ENCODE measurements around the gene PPP1R9A. TPM values are rescaled to one million over a fixed set of nuclear protein-coding genes. Genes with fewer than 3 reads are reported as not detected.

The PPP1R9A gene
- total RNA-seq, 2 experiments from 2014 or later: 0.07 TPM; not detected in 1

DNA sequence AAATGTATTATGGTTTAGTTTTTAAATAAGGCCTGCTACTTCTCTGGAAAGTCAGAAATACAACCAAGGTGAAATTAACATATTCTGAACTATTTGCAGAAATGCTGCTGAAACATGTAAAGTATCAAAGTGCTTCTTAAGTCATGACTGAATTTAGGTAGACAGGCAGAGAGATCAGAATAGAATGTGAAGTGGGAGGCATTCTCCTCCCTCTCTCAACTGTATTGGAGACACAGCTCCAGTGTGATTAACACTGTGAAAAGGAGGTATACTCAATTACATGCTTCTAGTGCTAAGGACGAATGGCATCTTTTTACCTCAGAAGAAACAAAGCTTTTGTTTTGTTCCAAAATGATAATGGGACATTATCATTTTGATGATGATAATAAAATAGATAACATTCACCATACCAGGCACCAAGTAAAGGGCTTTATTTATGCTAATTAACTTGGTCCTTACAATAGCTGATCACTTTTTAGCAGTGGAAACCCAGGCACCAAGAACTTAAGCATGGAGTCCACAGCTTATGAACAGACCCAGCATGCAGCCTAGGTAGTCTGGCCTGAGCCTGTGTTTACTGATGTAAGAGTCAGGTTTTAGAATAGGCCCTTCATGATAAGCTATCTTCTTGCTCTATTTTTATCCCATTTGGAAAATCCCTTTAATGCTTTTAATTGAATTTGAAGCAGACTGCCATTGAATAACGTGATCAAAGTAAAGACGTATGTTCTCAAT is 26.0 kb downstream of the PPP1R9A start:
- Mint-ChIP-seq H3K36me3 (no peaks in the 10 kb centered on the region), H3K27me3 (no peaks in the 10 kb centered on the region), H3K27ac (no peak overlapping the region), H3K4me3 (no peak overlapping the region), H3K9me3 (ENCODE audit: low read depth) (no peaks in the 10 kb centered on the region), H3K4me1 (no peaks in the 10 kb centered on the region)
- ATAC-seq (no peak), DNase-seq (no peak)
- CTCF ChIA-PET: no interaction called here

- H3K27me3 Mint-ChIP-seq: peaks cover 4% of the 10 kb centered on the region
- CTCF ChIA-PET: no interaction called here
- H3K9me3 Mint-ChIP-seq (ENCODE audit: low read depth): no peaks in the 10 kb centered on the region
- H3K36me3 Mint-ChIP-seq: no peaks in the 10 kb centered on the region
- DNase-seq (no peak), ATAC-seq (no peak)
- H3K4me1 Mint-ChIP-seq: no peaks in the 10 kb centered on the region
- H3K4me3 Mint-ChIP-seq: no peak overlapping the region
- H3K27ac Mint-ChIP-seq: no peak overlapping the region
These were observed 32.0 kb downstream of the PPP1R9A start for GRCh38 chr7:94939395-94939794.

- CTCF ChIA-PET: no interaction called here
These were observed 32.8 kb downstream of the PPP1R9A start for GRCh38 chr7:94940241-94940640.

GRCh38 chr7:94941844-94942632 is 34.6 kb downstream of the PPP1R9A start:
- CTCF ChIA-PET: no interaction called here
- Mint-ChIP-seq H3K27me3 (peaks cover 4% of the 10 kb centered on the region), H3K4me3 (no peak overlapping the region)

More at GRCh38 chr7:94940241-94940640, 32.8 kb downstream of the PPP1R9A start:
- DNase-seq (no peak), ATAC-seq (no peak)
- Mint-ChIP-seq H3K36me3 (no peaks in the 10 kb centered on the region), H3K27ac (no peak overlapping the region), H3K27me3 (peaks cover 4% of the 10 kb centered on the region), H3K9me3 (ENCODE audit: low read depth) (no peaks in the 10 kb centered on the region), H3K4me1 (no peaks in the 10 kb centered on the region), H3K4me3 (no peak overlapping the region)

GRCh38 chr7:94943134-94943533 is 35.7 kb downstream of the PPP1R9A start:
- Mint-ChIP-seq H3K4me1 (no peaks in the 10 kb centered on the region), H3K4me3 (no peak overlapping the region), H3K27ac (no peak overlapping the region), H3K27me3 (peaks cover 4% of the 10 kb centered on the region), H3K9me3 (ENCODE audit: low read depth) (no peaks in the 10 kb centered on the region), H3K36me3 (no peaks in the 10 kb centered on the region)
- no peak for DNase-seq
- no peak for ATAC-seq
- CTCF ChIA-PET: no interaction called here

More at GRCh38 chr7:94941844-94942632, 34.6 kb downstream of the PPP1R9A start:
- DNase-seq (no peak), ATAC-seq (no peak)
- Mint-ChIP-seq H3K4me1 (no peaks in the 10 kb centered on the region), H3K27ac (no peak overlapping the region), H3K36me3 (no peaks in the 10 kb centered on the region), H3K9me3 (ENCODE audit: low read depth) (no peaks in the 10 kb centered on the region)

GRCh38 chr7:94949532-94949931 is 42.1 kb downstream of the PPP1R9A start:
- ATAC-seq (no peak), DNase-seq (no peak)
- Mint-ChIP-seq H3K4me1 (no peaks in the 10 kb centered on the region), H3K27me3 (no peaks in the 10 kb centered on the region), H3K27ac (no peak overlapping the region), H3K9me3 (ENCODE audit: low read depth) (no peaks in the 10 kb centered on the region), H3K36me3 (no peaks in the 10 kb centered on the region), H3K4me3 (no peak overlapping the region)
- CTCF ChIA-PET: no interaction called here

DNA sequence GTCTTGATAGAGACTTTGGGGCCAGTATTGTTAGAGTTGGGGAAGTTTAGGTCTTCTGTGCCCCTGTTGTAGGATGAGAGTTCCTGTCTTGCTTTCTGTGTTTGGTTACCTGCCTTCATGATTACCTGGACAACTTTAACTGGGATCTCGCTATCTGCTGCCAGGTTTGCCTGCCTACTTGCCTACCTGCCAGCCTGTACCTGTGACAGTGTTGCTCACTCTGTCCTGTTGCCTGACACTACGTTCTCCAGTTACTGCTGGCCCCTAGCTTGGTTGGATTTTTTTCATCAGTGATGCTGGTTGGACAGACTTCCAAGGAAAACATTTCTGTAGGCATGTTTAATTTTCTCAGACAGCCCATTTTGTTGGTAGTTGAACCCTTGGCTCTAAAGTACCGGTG is 48.4 kb downstream of the PPP1R9A start:
- DNase-seq (no peak), ATAC-seq (no peak)
- Mint-ChIP-seq H3K4me1 (no peaks in the 10 kb centered on the region), H3K36me3 (no peaks in the 10 kb centered on the region), H3K27me3 (no peaks in the 10 kb centered on the region), H3K27ac (no peak overlapping the region), H3K9me3 (ENCODE audit: low read depth) (no peaks in the 10 kb centered on the region), H3K4me3 (no peak overlapping the region)
- CTCF ChIA-PET: interaction anchor here (0.6 kb wide), 1 partner anchor 41 kb away, joined by 3 read pairs; no protein-coding TSS in a partner anchor

- CTCF ChIA-PET: no interaction called here
- Mint-ChIP-seq H3K4me1 (no peaks in the 10 kb centered on the region), H3K4me3 (no peak overlapping the region), H3K36me3 (no peaks in the 10 kb centered on the region), H3K27ac (no peak overlapping the region), H3K9me3 (ENCODE audit: low read depth) (no peaks in the 10 kb centered on the region), H3K27me3 (no peaks in the 10 kb centered on the region)
- DNase-seq: no peak
- ATAC-seq: no peak
These were observed 49.7 kb downstream of the PPP1R9A start for GRCh38 chr7:94957061-94957460.

DNA sequence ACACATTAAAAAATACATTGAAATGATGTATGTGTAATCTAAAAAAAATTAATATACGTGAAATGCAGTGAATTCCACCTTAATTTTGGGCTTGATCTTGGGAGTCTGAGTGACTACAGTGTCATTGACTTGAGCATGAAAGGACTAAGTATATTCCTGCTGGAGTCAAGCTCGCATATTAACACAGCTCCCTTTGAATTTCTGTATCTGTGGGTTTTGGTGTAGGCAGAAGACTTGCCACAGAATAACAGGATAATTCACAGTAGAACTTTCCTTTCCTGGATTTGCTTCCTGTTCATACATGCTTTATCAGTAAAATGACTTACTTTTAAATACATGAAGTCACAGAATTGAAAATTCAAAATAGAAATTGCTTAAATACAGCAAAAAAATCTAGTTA is 55.3 kb downstream of the PPP1R9A start:
- CTCF ChIA-PET: no interaction called here
- no peaks in the 10 kb centered on the region for H3K27me3 Mint-ChIP-seq
- no peaks in the 10 kb centered on the region for H3K9me3 Mint-ChIP-seq (ENCODE audit: low read depth)
- no peak overlapping the region for H3K4me3 Mint-ChIP-seq
- H3K36me3 Mint-ChIP-seq: no peaks in the 10 kb centered on the region
- no peaks in the 10 kb centered on the region for H3K4me1 Mint-ChIP-seq
- ATAC-seq (no peak), DNase-seq (no peak)
- no peak overlapping the region for H3K27ac Mint-ChIP-seq

DNA sequence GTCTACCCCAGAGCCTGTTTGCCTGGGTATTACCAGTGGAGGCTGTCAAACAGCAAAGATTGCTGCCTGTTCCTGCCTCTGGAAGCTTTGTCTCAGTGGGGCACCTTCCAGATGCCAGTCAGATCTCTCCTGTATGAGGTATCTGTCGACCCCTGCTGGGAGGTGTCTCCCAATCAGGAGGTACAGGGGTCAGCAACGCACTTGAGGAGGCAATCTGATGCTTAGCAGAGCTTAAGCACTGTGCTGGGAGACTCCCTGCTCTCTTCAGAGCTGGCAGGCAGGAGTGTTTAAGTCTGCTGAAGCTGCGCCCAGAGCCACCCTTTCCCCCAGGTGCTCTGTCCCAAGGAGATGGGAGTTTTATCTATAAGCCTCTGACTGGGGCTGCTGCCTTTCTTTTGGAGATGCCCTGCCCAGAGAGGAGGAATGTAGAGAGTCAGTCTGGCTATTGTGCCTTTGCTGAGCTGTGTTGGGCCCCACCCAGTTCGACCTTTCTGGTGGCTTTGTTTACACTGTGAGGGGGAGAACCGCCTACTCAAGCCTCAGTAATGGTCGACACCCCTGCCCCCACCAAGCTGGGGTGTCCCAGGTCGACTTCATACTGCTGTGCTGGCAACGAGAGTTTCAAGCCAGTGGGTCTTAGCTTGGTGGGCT is 62.2 kb downstream of the PPP1R9A start:
- no peaks in the 10 kb centered on the region for H3K4me1 Mint-ChIP-seq
- no peak overlapping the region for H3K4me3 Mint-ChIP-seq
- H3K27me3 Mint-ChIP-seq: no peaks in the 10 kb centered on the region
- CTCF ChIA-PET: no interaction called here
- H3K36me3 Mint-ChIP-seq: no peaks in the 10 kb centered on the region
- H3K9me3 Mint-ChIP-seq (ENCODE audit: low read depth): peaks cover 5% of the 10 kb centered on the region
- no peak for ATAC-seq
- no peak for DNase-seq
- H3K27ac Mint-ChIP-seq: no peak overlapping the region

GRCh38 chr7:94970085-94970576 is 62.7 kb downstream of the PPP1R9A start:
- ATAC-seq (no peak), DNase-seq (no peak)
- CTCF ChIA-PET: no interaction called here
- H3K9me3 Mint-ChIP-seq (ENCODE audit: low read depth): peaks cover 5% of the 10 kb centered on the region
- no peak overlapping the region for H3K4me3 Mint-ChIP-seq
- no peaks in the 10 kb centered on the region for H3K36me3 Mint-ChIP-seq
- no peaks in the 10 kb centered on the region for H3K4me1 Mint-ChIP-seq
- H3K27ac Mint-ChIP-seq: no peak overlapping the region
- H3K27me3 Mint-ChIP-seq: no peaks in the 10 kb centered on the region

DNA sequence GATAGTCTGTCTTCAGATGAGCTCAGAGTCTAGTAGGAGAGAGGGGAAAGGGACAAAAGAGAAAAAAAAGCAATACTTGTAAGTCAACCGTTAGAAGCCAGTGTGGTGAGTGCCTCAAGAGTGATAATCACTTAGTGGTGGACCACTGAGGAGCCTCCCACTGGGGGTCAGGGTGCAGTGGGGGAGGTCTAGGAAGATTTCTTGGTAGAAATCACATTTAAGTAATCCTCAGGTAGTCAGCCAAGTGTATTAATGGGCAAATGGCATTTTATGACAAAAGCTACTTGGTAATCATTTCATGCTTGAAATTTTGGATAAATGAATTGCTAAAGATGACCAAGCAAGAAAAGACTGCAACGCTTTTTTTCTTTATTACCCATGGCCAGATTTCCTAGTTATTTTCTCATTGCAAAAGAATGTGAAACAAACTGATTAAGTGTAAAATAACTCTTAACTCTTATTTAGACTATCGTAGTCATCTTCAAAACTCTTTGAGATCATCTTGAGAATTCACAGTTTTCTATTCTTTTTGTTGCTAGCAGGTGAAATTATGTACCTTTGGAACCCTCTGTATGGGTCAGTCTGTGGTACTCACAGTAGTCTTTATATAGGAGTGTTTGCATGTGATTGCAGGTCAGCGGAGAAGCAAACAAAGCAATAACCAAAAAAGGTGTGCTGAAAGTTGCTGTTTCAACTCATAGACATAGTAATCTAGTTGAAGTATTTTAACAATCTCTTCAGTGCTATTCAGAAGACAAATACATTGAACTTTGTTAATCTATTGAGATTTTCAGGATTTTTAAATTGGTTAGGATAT is 63.9 kb downstream of the PPP1R9A start:
- Mint-ChIP-seq H3K9me3 (ENCODE audit: low read depth) (peaks cover 5% of the 10 kb centered on the region), H3K27ac (no peak overlapping the region), H3K27me3 (no peaks in the 10 kb centered on the region), H3K4me3 (no peak overlapping the region), H3K4me1 (no peaks in the 10 kb centered on the region), H3K36me3 (no peaks in the 10 kb centered on the region)
- no peak for DNase-seq
- ATAC-seq: no peak
- CTCF ChIA-PET: no interaction called here

DNA sequence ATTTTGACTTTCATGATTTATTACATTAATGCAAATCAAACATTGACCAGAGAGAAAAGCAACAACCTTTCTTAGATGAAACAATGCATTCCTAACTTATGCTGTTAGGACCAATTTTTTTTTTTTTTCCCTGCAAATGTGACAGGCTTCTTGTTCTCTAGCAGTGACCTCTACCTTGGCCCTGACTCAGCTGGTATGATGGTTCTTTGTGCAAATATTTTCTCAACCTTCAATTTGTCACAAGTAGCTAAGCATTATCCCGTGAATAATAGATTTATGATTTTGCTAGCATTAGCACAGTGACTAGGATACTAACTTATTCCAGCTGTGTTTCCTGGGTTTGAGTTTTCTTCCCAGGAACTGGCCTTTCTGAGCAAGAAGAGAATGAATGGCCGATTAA is 64.9 kb downstream of the PPP1R9A start:
- Mint-ChIP-seq H3K4me3 (no peak overlapping the region), H3K27me3 (no peaks in the 10 kb centered on the region), H3K9me3 (ENCODE audit: low read depth) (peaks cover 5% of the 10 kb centered on the region), H3K36me3 (no peaks in the 10 kb centered on the region), H3K27ac (no peak overlapping the region), H3K4me1 (no peaks in the 10 kb centered on the region)
- CTCF ChIA-PET: no interaction called here
- ATAC-seq: no peak
- no peak for DNase-seq
